H1 (cell line): ENCODE data around the gene PTBP1. TPM values are rescaled to one million over a fixed set of nuclear protein-coding genes. Genes with fewer than 3 reads are reported as not detected.
A peak's percentile ranks its signal among the peaks of the same experiment; 100 is the strongest.

Experiments used
- ASH2L ChIP-seq: fragments of 200-600, 300-600 bp; sonication (generic); IDR thresholded peaks from one replicate; pipeline ENCODE4 v1.7.1; 2017; ENCODE audit warnings: low read length
- BCL11A ChIP-seq, 2 experiments: IDR thresholded peaks; one replicate each; pipeline ENCODE4 v1.6.1; 2011; ENCODE audit warnings: low read depth in 2 of 2, low read length in 2 of 2, mild to moderate bottlenecking in 2 of 2
- CBX5 ChIP-seq: fragments of 300-800, 300-1000 bp; sonication (generic); IDR thresholded peaks from 2 replicates; pipeline ENCODE4 v1.7.1; 2016; ENCODE audit warnings: antibody characterized with exemption, low read length, low read depth
- CHD2 ChIP-seq: IDR thresholded peaks from 2 replicates; pipeline ENCODE4 v1.6.1; 2012; ENCODE audit warnings: low read length, improper control_type of control experiment
- CTBP2 ChIP-seq: IDR thresholded peaks from 2 replicates; pipeline ENCODE4 v1.7.0; 2011; ENCODE audit warnings: borderline replicate concordance, mild to moderate bottlenecking, moderate library complexity, mixed read lengths, low read length; ENCODE audit not compliant: insufficient read depth, insufficient read length
- E2F6 ChIP-seq: IDR thresholded peaks from 2 replicates; pipeline ENCODE4 v1.6.1; 2012; ENCODE audit warnings: inconsistent platforms
- EGR1 ChIP-seq: IDR thresholded peaks from 2 replicates; pipeline ENCODE4 v1.6.1; 2011; ENCODE audit warnings: low read depth, low read length, borderline replicate concordance
- EP300 ChIP-seq, 2 experiments: IDR thresholded peaks; 1 replicate in 1 of 2; 2 replicates in 1 of 2; pipeline ENCODE4 v1.6.1; 2011 to 2012; ENCODE audit warnings: low read depth in 2 of 2, low read length in 2 of 2, mild to moderate bottlenecking in 2 of 2, borderline replicate concordance in 1 of 2, inconsistent platforms in 1 of 2, moderate library complexity in 1 of 2
- GABPA ChIP-seq: IDR thresholded peaks from 2 replicates; pipeline ENCODE4 v1.6.1; 2011; ENCODE audit warnings: mild to moderate bottlenecking, low read length, moderate library complexity, borderline replicate concordance; ENCODE audit not compliant: insufficient read depth
- KDM5A ChIP-seq: fragments of 200-600 bp; IDR thresholded peaks from 2 replicates; pipeline ENCODE4 v1.7.1; 2012; ENCODE audit warnings: mild to moderate bottlenecking, low read length, inconsistent platforms, mixed read lengths
- POLR2AphosphoS5 ChIP-seq: IDR thresholded peaks from 2 replicates; pipeline ENCODE4 v1.6.1; 2011; ENCODE audit warnings: low read depth, low read length
- SIN3A ChIP-seq, 2 experiments: IDR thresholded peaks in 1 of 2; conservative IDR thresholded peaks in 1 of 2; 2 replicates each; pipeline ENCODE4 v1.6.1; 2011 to 2012; ENCODE audit warnings: low read length in 2 of 2, improper control_type of control experiment in 1 of 2, low read depth in 1 of 2, mild to moderate bottlenecking in 1 of 2
- SIRT6 ChIP-seq: IDR thresholded peaks from one replicate; pipeline ENCODE4 v1.7.1; 2012; ENCODE audit warnings: low read length, inconsistent platforms
- SIX5 ChIP-seq: IDR thresholded peaks from 2 replicates; pipeline ENCODE4 v1.6.1; 2011; ENCODE audit warnings: mild to moderate bottlenecking, low read depth, low read length
- SP1 ChIP-seq: IDR thresholded peaks from 2 replicates; pipeline ENCODE4 v1.6.1; 2011; ENCODE audit warnings: low read depth, low read length
- TAF7 ChIP-seq: optimal IDR thresholded peaks from 2 replicates; pipeline ENCODE3; 2011; ENCODE audit warnings: low read depth, mild to moderate bottlenecking, inconsistent platforms, low read length, moderate library complexity, borderline replicate concordance
- TBP ChIP-seq: IDR thresholded peaks from 2 replicates; pipeline ENCODE4 v1.6.1; 2011; ENCODE audit warnings: low read depth, low read length, improper control_type of control experiment
- polyA plus RNA-seq, 7 experiments: library from polyadenylated mRNA; depleted of rRNA in 3 of 7; stranded (reverse) in 5 of 7; unstranded in 2 of 7; fragments of >200 nt in 5 of 7; fragments of 200-250 nt in 2 of 7; gene quantifications; 1 replicate in 5 of 7; 2 replicates in 1 of 7; 4 replicates in 1 of 7; pipeline versions ENCODE4 v1.2.1 to v1.2.3, GENCODE V29; 2011 to 2013; ENCODE audit warnings: missing spikeins in 2 of 7, mixed read lengths in 2 of 7
- total RNA-seq: library from RNA; stranded (reverse); fragmentation: NEBNext Ultra II Directional; extraction: Animal tissue kit (Norgen Biotek cat#: 25700); gene quantifications from 2 replicates; pipeline ENCODE4 v1.2.1, GENCODE V29; 2021
- TF ChIP-seq, protein P1 (sequence below): IDR thresholded peaks from 2 replicates; pipeline ENCODE4 v1.6.1; 2012; ENCODE audit warnings: inconsistent platforms

PTBP1 gene
- total and polyA plus RNA-seq, 2 of the 8 experiments (the other 6 are each of a cell fraction or from before 2014, with no cell fraction given): 528 to 888 TPM

DNA sequence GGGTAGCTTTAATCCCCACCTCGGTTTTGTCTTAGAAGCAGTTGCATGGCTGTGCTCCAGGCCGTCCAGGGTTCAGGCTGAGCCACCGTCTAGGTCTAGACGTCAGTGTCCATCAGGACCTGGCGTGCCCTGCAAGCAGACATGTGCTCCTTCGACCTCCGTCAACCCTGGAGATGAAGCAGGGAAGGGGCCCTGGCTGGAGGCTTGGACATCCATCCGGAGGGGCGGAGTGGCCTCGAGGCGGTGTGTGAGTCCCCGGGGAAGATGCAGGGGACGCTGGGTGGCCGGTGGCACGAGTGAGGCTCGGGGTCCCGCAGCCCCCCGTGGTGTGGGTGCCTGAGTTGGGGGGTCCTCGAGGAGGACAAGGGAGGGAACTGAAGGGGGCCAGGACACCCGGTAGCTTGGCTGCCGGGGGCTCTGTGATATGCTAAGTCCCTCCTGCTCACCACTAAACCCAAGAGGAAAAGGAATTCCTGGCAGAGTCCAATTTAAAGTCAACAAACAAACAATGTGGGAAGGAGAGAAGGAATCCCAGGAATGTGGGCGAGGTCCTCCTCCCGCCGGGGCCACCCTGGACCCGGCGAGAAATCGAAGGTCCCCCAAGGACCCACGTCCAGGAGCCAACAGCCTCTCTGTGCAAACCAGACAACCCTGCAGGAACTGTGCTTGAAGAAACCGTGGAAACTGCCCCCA is 14.9 kb upstream of the PTBP1 start (continued):
- TF ChIP-seq E2F6 (peak; percentile 58; the same call in 1 of the 2 replicates), POLR2AphosphoS5 (no peak), SIRT6 (no peak), SIN3A (conservative IDR thresholded peaks at IDR 0.05 in 1 of 2, IDR thresholded peaks at IDR 0.05 in 1 of 2; ENCODE audit: low read depth in 1 of 2, low read length in 2 of 2) (0 out of 4 replicates have a peak, but pooled peaks of 1 of the 2 experiments have one; percentile 58), EGR1 (no peak), SP1 (peak; percentile 80), CBX5 (no peak), BCL11A (IDR thresholded peaks at IDR 0.05; ENCODE audit: low read depth in 2 of 2, low read length in 2 of 2) (peak in 1 of 2 experiments; percentile 7), TBP (no peak; the same call in 1 of the 2 replicates), EP300 (IDR thresholded peaks at IDR 0.05; ENCODE audit: borderline replicate concordance in 1 of 2, low read depth in 2 of 2, low read length in 2 of 2) (peak in 1 of 2 experiments; percentile 6; a peak in 1 of 3 replicates), TAF7 (peak; percentile 33), CTBP2 (peak; percentile 63), SIX5 (no peak), ASH2L (peak; percentile 80), CHD2 (no peak), KDM5A (no peak), GABPA (no peak)
- TF ChIP-seq, protein P1, sequence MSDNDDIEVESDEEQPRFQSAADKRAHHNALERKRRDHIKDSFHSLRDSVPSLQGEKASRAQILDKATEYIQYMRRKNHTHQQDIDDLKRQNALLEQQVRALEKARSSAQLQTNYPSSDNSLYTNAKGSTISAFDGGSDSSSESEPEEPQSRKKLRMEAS: peak; percentile 83
